Medulla oblongata (tissue), 1 donor: ENCODE results near the gene MBIP.

Experiments used
- DNase-seq: peaks from one replicate; pipeline ENCODE4 v3.0.0-alpha.2; 2015; ENCODE audit errors: extremely low spot score

The MBIP gene

GRCh38 chr14:36313898-36314297, 6.5 kb downstream of the MBIP start:
- peak; percentile 7 for DNase-seq

DNA sequence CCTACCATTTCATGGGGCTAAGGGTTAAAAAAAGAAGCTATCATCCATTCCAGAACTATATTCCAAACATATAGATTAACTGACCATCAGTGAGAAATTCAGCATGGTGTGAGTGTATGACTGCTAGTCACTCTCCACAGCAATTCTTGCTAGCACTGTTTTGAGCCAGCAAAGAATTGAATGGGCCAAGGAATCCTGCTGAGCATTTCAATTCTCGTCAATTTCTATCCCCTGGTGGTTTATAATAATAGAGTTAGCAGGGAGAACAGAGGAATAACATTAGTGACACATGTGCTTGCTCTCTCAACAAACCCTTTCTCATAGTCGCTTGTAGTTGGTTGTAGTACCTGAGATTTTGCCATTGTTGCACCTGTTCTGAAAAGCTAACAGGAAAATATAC, 7.2 kb downstream of the MBIP start:
- no peak for DNase-seq

GRCh38 chr14:36306836-36307235, 13.6 kb downstream of the MBIP start:
- no peak for DNase-seq

GRCh38 chr14:36304895-36305294, 15.5 kb downstream of the MBIP start:
- DNase-seq = no peak

- no peak for DNase-seq
Observed at GRCh38 chr14:36303960-36304359, 16.5 kb downstream of the MBIP start.

- DNase-seq = no peak
Observed at GRCh38 chr14:36302823-36303222, 17.6 kb downstream of the MBIP start.

- no peak for DNase-seq
Observed at GRCh38 chr14:36301159-36301558, 19.3 kb downstream of the MBIP start.

- DNase-seq = no peak
Observed at GRCh38 chr14:36300337-36300736, 20.1 kb downstream of the MBIP start.

DNA sequence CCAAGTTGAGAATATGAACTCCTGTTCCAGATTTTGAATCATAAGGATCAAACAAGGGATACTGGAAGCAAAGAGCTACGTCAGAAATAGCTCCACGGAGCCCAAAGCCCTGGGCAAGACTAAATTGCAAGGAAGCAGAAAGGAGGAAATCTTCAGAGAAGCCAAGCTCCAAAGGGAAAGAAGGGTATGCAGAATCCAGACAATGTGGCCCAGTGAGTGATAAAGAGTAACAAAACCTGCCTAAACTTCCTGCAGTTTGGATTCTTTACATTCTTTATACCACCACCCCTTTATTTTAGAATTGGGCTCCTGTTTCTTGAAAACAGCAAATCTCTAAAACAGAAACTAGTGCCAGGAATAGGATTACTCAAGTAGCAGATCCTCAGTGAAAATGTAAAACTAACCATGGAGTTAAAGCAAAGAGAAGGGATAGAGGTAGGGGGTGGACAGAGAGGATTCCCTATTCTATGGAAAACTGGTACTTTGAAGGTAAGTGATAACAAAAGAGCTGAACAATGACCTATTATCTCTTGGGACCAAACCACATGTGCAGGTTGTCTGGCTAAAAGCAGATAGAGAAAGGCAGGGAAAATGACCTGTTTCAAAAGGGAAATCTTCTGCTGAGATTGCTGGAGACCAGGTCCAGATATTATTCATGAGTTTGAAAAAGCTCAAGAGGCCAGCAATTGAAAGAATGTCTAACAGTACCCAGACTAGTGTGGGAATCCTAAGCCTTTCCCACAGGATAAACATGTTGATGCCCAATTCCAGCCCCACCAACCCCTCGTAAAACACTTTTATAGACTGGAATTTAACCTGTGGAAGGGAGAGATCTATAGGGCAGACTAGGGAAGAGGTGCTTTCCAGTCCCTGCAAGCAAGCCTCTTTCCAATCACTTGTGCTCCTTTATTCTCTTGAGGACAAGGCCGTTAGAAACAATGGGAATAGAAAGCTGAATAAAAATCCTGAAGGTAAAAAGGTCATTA, 24.5 kb downstream of the MBIP start:
- DNase-seq = no peak

DNA sequence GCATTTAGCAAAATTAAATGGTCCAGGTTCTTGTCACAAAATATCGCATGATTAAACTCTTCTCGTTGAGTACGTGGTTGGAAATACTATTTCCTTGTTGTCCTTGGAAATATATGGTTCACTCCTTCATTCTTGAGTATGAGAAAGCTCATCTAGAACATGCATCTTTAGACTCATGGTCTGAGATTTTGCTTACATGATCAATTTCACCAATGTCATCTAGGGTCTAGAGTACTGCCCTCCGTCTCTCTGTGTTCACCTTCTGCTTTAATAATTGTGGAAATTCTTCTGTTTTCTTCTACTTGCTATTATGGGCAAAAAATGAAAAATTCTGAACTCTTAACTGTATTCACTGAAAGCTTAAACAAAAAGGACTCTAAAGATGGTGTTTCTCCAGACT, 25.9 kb downstream of the MBIP start:
- no peak for DNase-seq

GRCh38 chr14:36293824-36294223, 26.6 kb downstream of the MBIP start:
- peak; percentile 49 for DNase-seq

DNA sequence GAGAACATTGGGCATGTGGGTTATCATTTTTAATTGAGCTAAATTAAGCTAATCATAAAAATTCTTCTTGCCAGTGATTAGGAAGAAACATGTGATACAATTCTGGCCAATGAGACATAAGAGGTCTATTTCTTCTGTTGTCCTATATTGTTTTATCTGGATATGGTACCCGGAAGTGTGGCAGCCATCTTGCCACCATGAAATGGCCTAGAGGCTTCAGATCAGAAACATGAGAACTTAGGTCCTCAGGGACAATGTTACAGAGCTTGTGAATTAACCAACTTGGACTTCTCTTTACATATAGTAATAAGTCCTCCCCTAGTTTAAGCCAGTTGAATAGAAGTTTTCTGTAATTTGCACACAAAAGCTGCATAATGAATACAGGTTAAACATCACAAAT, 30.5 kb downstream of the MBIP start:
- DNase-seq = no peak

GRCh38 chr14:36288496-36288895, 31.9 kb downstream of the MBIP start:
- DNase-seq = no peak

- DNase-seq = no peak
Observed at GRCh38 chr14:36284971-36285595, 35.4 kb downstream of the MBIP start.

GRCh38 chr14:36281309-36281708, 39.1 kb downstream of the MBIP start:
- DNase-seq = no peak

DNA sequence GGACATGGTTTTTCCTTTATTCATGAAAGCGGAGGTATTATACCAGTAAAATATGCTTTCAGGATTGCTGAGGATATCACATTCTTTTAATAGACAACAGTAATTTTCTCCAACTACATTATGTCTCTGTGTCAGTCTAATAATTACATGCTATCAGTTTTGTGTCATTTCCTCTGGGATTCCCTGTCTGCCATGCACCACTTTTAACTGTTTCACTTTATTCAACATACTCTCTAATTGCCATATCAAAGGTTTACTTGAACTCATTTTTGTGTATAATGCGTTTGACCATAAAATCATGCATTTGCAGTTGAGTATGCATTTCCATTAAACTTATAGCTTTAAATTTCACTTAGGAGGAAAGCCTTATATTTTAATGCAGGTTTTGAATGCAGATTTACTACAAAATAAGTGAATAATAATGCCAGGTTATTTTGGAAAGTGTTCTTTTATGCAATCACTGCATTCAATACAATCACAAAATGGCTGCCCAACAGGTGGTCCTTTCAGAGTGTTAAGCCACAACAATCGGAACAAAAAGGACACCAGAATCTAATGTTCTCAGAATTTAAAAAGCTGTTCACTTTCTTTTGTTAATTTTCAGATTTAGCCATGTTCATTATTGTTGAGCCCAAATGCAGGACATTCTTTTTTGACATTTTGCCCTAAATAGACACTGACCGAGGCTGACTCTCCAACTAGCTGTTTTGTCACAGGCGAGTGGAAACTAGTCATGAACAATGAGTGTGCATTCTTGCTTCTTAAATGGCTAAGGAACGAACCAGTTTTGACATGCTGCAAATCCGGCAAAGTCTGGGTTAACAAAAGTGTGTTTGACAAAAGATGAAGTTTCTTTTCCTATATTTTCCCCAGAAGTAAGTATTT, 40.9 kb downstream of the MBIP start:
- no peak for DNase-seq

DNA sequence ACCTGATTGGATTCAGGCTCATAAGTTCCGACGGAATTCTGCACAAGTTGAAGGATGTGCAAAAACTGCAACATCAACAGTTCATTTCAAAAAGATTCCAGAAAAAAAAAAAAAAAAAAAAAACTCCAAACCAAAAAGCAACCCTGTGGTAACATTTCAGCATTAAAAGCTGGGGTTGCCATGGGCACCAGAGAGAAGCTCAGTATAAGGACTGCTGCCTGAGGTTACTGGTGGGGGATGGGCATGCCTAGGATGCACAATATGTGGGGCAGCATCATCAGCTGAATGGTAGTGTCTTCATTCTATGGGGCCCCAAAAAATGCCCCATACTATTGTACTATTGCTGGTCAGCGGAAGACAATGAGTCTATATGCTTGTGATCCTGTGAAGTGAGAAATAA, 44.7 kb downstream of the MBIP start:
- no peak for DNase-seq

GRCh38 chr14:36271939-36272907, 48.2 kb downstream of the MBIP start:
- peak; percentile 36 for DNase-seq

GRCh38 chr14:36271222-36271621, 49.2 kb downstream of the MBIP start:
- peak; percentile 38 for DNase-seq

DNA sequence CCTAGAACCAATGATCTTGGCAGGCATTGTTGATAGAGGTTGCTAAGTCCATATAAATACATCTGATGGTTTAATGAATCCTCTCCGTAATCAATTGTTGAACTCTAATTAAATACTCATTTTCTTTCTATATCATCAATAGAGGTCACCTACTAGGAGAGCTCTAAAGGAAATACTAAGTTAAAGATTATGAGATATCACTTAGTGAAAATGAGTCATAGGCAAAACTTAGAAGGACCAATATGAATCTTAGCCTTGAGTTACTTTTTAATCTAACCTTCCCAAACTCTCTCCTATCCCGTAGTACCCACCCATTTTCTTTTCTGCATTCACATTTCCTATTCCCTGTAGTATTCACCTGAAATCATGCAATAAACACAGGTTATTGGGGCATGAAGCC, 50.2 kb downstream of the MBIP start:
- no peak for DNase-seq

DNA sequence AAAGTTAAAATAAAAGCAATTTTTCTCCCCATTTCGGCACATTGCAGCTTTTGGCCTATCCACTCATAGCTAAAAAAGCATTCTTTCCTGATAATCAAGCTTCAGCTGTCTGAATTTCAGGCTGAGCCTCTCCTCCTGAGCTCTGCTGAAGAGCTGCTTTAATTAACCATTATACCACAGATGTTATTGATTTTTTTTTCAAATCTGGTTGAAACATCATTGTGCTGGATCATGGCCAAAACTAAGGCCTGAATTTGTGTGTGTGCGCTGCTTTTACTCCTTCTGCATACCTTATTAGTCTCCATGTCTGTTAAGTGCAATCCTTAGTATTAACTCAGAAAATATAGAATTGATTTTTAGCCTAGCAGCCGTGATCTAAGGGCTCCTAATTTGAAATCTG, 52.3 kb downstream of the MBIP start:
- DNase-seq = no peak
